GM11168 (cell line): ENCODE results near the gene CCDC50.

Source experiments
- in situ Hi-C: fragments of 300-500 bp; cut with MboI; formaldehyde crosslinking; loops from one replicate; pipeline ENCODE4 v1.12.0; 2022; ENCODE audit warnings: low sequenced_read_pairs; ENCODE audit not compliant: unreplicated experiment

The CCDC50 gene

GRCh38 chr3:191401775-191402357 lies 72.7 kb downstream of the CCDC50 start:
- in situ Hi-C loops: loop anchor here (25.0 kb wide), 1 partner anchor 1035 kb away; no protein-coding TSS in a partner anchor

DNA sequence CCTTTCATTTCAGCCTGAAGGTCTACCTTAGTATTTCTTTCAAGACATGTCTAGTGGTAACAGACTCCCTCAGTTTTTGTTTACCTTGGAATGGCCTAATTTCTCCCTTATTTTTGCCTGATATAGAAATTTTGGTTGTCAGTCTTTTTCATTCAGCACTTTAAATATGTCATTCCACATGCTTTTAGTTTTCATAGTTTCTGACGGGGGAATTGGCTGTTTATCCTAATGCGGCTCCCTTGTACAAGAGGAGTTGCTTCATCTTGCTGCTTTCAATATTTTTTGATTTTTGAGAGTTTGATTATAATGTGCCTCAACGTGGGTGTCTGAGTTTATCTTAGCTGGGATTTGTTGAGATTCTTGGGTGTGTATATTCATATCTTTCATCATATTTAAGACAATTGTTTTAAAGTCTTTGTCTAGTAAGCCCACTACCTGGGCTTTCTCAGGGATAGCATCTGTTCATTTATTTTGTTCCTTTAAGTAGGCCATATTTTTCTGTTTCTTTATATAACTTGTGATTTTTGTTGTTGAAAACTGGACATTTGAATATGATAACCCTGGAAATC lies 80.7 kb downstream of the CCDC50 start:
- in situ Hi-C loops: loop anchor here (25.0 kb wide), 1 partner anchor 1027 kb away; no protein-coding TSS in a partner anchor

- in situ Hi-C loops: loop anchor here (25.0 kb wide), 1 partner anchor 1025 kb away; no protein-coding TSS in a partner anchor
These were observed 83.6 kb downstream of the CCDC50 start for GRCh38 chr3:191412759-191413158.

DNA sequence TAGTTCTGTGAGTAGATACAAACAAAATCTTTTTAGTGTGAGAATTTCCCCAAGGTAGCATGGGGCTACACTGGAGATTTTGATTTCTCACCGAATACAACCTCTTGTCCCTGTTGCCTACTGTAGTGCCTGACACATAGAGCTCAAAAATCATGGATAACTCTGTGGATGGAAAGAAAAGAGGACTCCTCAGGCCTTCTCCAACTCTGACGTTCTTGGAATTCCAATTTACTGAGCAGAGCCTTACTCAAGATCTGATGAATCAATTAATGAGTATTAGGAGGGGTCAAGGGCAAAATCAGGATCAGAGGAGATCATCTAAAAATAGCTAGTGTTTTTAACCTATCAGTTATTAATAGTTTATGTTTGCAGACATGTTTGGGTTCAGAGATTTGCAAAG lies 85.1 kb downstream of the CCDC50 start:
- in situ Hi-C loops: loop anchor here (25.0 kb wide), 1 partner anchor 1023 kb away; no protein-coding TSS in a partner anchor

DNA sequence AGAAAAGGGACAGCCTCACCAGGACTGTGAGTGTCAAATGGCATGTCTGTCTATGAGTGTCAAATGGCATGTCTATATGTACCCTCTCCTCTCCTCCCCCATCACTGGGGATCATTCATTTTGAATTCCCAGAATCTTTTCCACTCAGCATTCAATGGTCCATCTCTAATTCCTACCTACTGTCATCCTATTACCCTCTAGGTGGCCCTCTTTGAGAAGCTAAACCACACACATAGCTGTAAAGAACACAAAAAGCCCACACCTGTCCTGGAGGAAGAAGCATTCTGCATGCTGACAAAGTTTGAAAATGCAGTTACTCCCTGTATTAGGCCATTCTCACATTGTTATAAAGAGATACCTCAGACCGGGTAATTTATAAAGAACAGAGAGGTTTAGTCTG lies 85.5 kb downstream of the CCDC50 start:
- in situ Hi-C loops: loop anchor here (25.0 kb wide), 1 partner anchor 1023 kb away; no protein-coding TSS in a partner anchor

GRCh38 chr3:191415566-191415965 lies 86.4 kb downstream of the CCDC50 start:
- in situ Hi-C loops: loop anchor here (25.0 kb wide), 1 partner anchor 1022 kb away; no protein-coding TSS in a partner anchor

DNA sequence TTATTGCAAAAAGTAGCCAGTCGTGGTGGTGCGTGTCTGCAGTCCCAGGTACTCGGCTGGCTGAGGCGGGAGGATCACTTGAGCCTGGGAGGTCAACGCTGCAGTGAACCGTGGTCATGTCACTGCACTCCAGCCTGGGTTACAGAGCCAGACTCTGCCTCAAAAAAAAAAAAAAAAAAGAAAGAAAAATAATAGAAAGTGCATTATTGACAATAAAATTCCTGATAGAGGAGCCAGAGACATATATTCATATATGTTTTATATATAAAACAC lies 88.2 kb downstream of the CCDC50 start:
- in situ Hi-C loops: loop anchor here (25.0 kb wide), 1 partner anchor 1020 kb away; no protein-coding TSS in a partner anchor

GRCh38 chr3:191420771-191421170 lies 91.6 kb downstream of the CCDC50 start:
- in situ Hi-C loops: loop anchor here (25.0 kb wide), 1 partner anchor 1017 kb away; no protein-coding TSS in a partner anchor

- in situ Hi-C loops: loop anchor here (25.0 kb wide), 1 partner anchor 1012 kb away; no protein-coding TSS in a partner anchor
These were observed 95.7 kb downstream of the CCDC50 start for GRCh38 chr3:191424881-191425280.

DNA sequence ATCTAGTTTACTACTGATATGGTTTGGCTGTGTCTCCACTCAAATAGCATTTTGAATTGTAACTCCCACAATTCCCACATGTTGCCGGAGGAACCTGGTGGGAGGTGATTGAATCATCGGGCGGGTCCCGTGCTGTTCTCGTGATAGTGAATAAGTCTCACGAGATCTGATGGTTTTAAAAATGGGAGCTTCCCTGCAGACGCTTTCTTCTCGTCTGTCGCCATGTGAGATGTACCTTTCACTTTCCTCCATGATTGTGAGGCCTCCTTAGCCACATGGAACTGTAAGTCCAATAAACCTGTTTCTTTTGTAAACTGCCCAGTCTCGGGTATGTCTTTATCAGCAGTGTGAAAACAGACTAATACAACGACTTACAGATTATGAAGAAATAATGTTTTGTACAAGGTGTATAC lies 96.1 kb downstream of the CCDC50 start:
- in situ Hi-C loops: no loop called here

- in situ Hi-C loops: no loop called here
These were observed 97.1 kb downstream of the CCDC50 start for GRCh38 chr3:191426311-191426710.

DNA sequence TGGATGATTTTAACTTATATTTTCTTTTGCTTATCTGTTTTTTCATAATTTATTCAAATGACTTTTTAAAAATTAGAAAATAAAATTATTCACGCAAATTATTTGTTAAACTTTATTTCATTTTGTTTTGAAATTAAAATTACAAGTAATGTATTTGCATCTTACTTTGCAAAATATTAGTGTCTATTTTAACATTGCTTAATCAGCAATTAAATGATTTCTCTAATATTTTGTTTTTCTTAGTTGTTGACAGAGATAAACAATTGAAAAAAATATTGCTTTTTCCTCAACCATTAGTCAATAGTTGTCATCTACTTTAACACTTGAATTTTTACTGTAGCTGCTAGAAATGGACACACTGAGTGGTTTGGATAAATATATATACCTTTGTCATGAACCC lies 99.0 kb downstream of the CCDC50 start:
- in situ Hi-C loops: no loop called here

DNA sequence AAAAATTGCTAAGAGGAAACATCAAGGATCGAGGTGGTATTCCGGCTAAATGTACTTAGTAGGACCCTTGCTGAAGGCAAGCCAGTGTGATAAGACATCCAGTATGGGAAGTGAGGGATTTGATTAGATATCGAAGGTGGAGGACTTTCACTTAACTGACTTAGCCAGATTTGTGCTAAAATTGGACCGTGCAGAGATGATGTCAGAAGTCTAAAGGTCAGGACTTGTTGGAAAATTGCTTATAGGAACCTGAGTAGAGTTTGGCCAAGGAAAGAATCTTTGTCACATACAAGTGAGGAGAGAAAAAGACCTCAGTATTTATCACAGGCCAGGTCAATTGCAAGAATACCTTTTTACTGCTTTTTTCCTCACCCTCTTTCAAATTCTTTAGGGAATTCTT lies 100.9 kb downstream of the CCDC50 start:
- in situ Hi-C loops: no loop called here

DNA sequence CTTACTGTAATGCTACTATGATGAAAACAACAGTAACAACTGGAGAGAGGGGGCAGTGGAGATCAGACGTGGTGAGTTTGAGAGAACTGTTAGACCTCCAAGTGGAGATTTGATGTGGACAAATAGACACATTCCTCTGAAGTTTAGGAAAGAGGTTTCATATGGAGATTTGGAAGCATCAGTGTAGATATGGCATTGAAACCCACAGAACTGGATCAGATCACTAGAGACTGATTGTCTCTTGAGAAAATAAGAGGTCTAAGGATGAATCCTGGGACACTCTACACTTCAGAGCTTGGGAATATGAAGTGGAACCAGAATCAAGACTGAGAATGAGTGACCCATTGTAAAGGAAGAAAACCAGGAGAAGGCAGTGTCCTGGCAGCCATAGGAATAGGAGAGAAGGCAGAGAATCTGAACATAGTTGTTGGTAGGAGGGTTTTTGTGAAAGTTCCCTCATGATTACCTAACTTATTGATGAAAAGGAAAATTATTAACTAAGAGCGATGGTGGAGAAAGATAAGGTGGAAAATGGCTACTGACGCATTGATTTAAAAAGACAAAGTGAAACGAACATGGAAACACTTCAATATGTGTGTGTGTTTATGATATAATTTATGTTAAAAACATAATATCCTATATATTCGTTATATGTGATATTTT lies 102.1 kb downstream of the CCDC50 start:
- in situ Hi-C loops: no loop called here

GRCh38 chr3:191432162-191432561 lies 103.0 kb downstream of the CCDC50 start:
- in situ Hi-C loops: no loop called here

GRCh38 chr3:191434024-191434423 lies 104.8 kb downstream of the CCDC50 start:
- in situ Hi-C loops: no loop called here

GRCh38 chr3:191435981-191436380 lies 106.8 kb downstream of the CCDC50 start:
- in situ Hi-C loops: no loop called here

GRCh38 chr3:191438150-191438814 lies 109.1 kb downstream of the CCDC50 start:
- in situ Hi-C loops: no loop called here

GRCh38 chr3:191440532-191440931 lies 111.3 kb downstream of the CCDC50 start:
- in situ Hi-C loops: no loop called here

DNA sequence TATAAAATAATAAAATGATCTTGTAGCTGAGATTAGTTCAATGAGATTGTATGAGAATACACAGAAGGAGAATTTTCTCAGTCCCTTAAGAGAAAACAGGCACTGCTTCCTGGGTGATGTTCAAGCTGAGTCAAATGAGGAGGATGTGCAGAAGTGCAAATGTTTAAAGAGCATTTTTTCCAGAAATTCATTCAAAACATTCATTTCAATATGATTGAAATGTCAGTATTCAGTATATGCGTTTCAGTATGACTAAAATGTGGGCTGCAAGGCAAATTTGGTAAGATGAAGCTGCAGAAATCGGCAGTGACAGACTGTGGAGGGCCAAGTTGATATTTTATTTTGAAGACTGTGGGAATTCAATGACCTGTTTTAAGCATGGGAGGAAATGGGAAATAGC lies 112.5 kb downstream of the CCDC50 start:
- in situ Hi-C loops: no loop called here

GRCh38 chr3:191444569-191444968 lies 115.4 kb downstream of the CCDC50 start:
- in situ Hi-C loops: no loop called here
